ENCODE data around the gene PDE4D.

The PDE4D gene

GRCh38 chr5:59654691-59655090, 238.8 kb downstream of the PDE4D start:
- DNase-seq (ENCODE audit: low read depth): no peak

- DNase-seq (ENCODE audit: low read depth): no peak
Measured at GRCh38 chr5:59652449-59652848, 241.1 kb downstream of the PDE4D start.

GRCh38 chr5:59648949-59649921, 244.3 kb downstream of the PDE4D start:
- DNase-seq (ENCODE audit: low read depth): no peak

- no peak for DNase-seq (ENCODE audit: low read depth)
Measured at GRCh38 chr5:59648038-59648831, 245.3 kb downstream of the PDE4D start.

GRCh38 chr5:59645380-59645779, 248.1 kb downstream of the PDE4D start:
- no peak for DNase-seq (ENCODE audit: low read depth)

GRCh38 chr5:59640411-59640810, 253.1 kb downstream of the PDE4D start:
- DNase-seq (ENCODE audit: low read depth): no peak

- DNase-seq (ENCODE audit: low read depth): no peak
Measured at GRCh38 chr5:59637884-59638580, 255.5 kb downstream of the PDE4D start.

- DNase-seq (ENCODE audit: low read depth): no peak
Measured at GRCh38 chr5:59629561-59629960, 264.0 kb downstream of the PDE4D start.

GRCh38 chr5:59628062-59628828, 265.3 kb downstream of the PDE4D start:
- no peak for DNase-seq (ENCODE audit: low read depth)

GRCh38 chr5:59624898-59625297, 268.6 kb downstream of the PDE4D start:
- no peak for DNase-seq (ENCODE audit: low read depth)

GRCh38 chr5:59622848-59623247, 270.7 kb downstream of the PDE4D start:
- no peak for DNase-seq (ENCODE audit: low read depth)

GRCh38 chr5:59621477-59621876, 272.0 kb downstream of the PDE4D start:
- DNase-seq (ENCODE audit: low read depth): no peak

- DNase-seq (ENCODE audit: low read depth): no peak
Measured at GRCh38 chr5:59620535-59621212, 272.9 kb downstream of the PDE4D start.

- no peak for DNase-seq (ENCODE audit: low read depth)
Measured at GRCh38 chr5:59618644-59619043, 274.9 kb downstream of the PDE4D start.

- DNase-seq (ENCODE audit: low read depth): no peak
Measured at GRCh38 chr5:59617186-59617771, 276.2 kb downstream of the PDE4D start.

GRCh38 chr5:59616413-59616812, 277.1 kb downstream of the PDE4D start:
- DNase-seq (ENCODE audit: low read depth): no peak

- no peak for DNase-seq (ENCODE audit: low read depth)
Measured at GRCh38 chr5:59615272-59615671, 278.3 kb downstream of the PDE4D start.

- DNase-seq (ENCODE audit: low read depth): no peak
Measured at GRCh38 chr5:59609501-59610265, 283.8 kb downstream of the PDE4D start.

- DNase-seq (ENCODE audit: low read depth): no peak
Measured at GRCh38 chr5:59608745-59609144, 284.8 kb downstream of the PDE4D start.

Data from activated T-helper 9 cell treated with anti-CD3 and anti-CD28 coated beads, Interleukin-2, amount 50 U/mL, for 16 hours (primary cell).